ENCODE measurements around the gene GEN1. TPM values are rescaled to one million over a fixed set of nuclear protein-coding genes. Genes with fewer than 3 reads are reported as not detected.

The GEN1 gene
- total RNA-seq, 2 experiments from 2014 or later = 19.8 to 27.6 TPM

- ChIA-PET POLR2A (no interaction called here), CTCF (interaction anchor here (0.7 to 2.3 kb wide), 9 partner anchors 10 to 113 kb away, joined by 3 to 11 read pairs (median 3); no protein-coding TSS in a partner anchor)
- Mint-ChIP-seq H3K9me3 (no peaks in the 10 kb centered on the region), H3K27ac (no peak overlapping the region), H3K4me1 (ENCODE audit: low read depth) (peaks cover 2% of the 10 kb centered on the region), H3K4me3 (no peak overlapping the region), H3K27me3 (peaks cover 33% of the 10 kb centered on the region), H3K36me3 (ENCODE audit: low read depth) (no peaks in the 10 kb centered on the region)
- intact Hi-C loops (cut with micrococcal nuclease) = no loop called here
- DNase-seq (peak; percentile 58), ATAC-seq (peak; percentile 81)
- TF ChIP-seq CTCF (IDR thresholded peaks at IDR 0.05) = peak; percentile 88
Measured at GRCh38 chr2:17830053-17831034, 76.4 kb downstream of the GEN1 start.

- intact Hi-C loops (cut with micrococcal nuclease) = no loop called here
- Mint-ChIP-seq H3K36me3 (ENCODE audit: low read depth) (no peaks in the 10 kb centered on the region), H3K9me3 (no peaks in the 10 kb centered on the region), H3K4me3 (no peak overlapping the region), H3K27me3 (peaks cover 20% of the 10 kb centered on the region), H3K4me1 (ENCODE audit: low read depth) (peaks cover 2% of the 10 kb centered on the region), H3K27ac (no peak overlapping the region)
- DNase-seq (no peak), ATAC-seq (no peak)
- ChIA-PET CTCF (no interaction called here), POLR2A (no interaction called here)
- no peak for TF ChIP-seq CTCF (IDR thresholded peaks at IDR 0.05)
Measured at GRCh38 chr2:17835516-17835915, 81.6 kb downstream of the GEN1 start.

Other genes with a start within 250 kb of the GEN1 start
- not detected for gene RAD51AP2, start 235.7 kb upstream of the GEN1 start, total RNA-seq
- not detected for gene VSNL1, start 213.4 kb upstream of the GEN1 start, total RNA-seq
- 10 to 100 TPM; 19.7 to 19.9 TPM for gene SMC6, start 328 bp upstream of the GEN1 start, total RNA-seq
- gene MSGN1, start 62.3 kb downstream of the GEN1 start, total RNA-seq = not detected
- not detected for gene KCNS3, start 124.5 kb downstream of the GEN1 start, total RNA-seq